CD4-positive, alpha-beta T cell (primary cell): ENCODE measurements around the gene UBE2U. TPM values are rescaled to one million over a fixed set of nuclear protein-coding genes. Genes with fewer than 3 reads are reported as not detected.

ENCODE experiments used
- ATAC-seq: fragments of 200-7000 bp; cut with Tn5 transposase; one replicate; pipeline ENCODE4 v1.10.0; 2022; ENCODE audit warnings: mild to moderate bottlenecking; ENCODE audit not compliant: poor library complexity
- CTCF ChIA-PET: fragments of 350-600 bp; sonication (Branson Sonifier 250); formaldehyde crosslinking; loops from one replicate; lab custom pipeline; 2021; ENCODE audit warnings: antibody characterized with exemption, inconsistent platforms; lab: Charles Lee
- POLR2A ChIA-PET: fragments of 350-600 bp; sonication (Branson Sonifier 250); formaldehyde crosslinking; loops from one replicate; lab custom pipeline; 2021; ENCODE audit warnings: antibody characterized with exemption, inconsistent platforms; lab: Charles Lee
- DNase-seq, 14 experiments: peaks; one replicate each; pipeline ENCODE4 v3.0.0-alpha.2; 2013 to 2020; ENCODE audit warnings: mixed read lengths in 2 of 14
- H3K27ac ChIP-seq, 2 donors: one replicate each; pipeline versions ENCODE4 v1.5.1 to v1.7.0; 2013; ENCODE audit warnings: low read length in 2 of 2, low read depth in 1 of 2, mild to moderate bottlenecking in 1 of 2
- H3K27me3 ChIP-seq, 2 experiments: 1 replicate in 1 of 2; 2 replicates in 1 of 2; pipeline versions ENCODE4 v1.6.1 to v1.7.0; 2013; ENCODE audit warnings: low read length in 2 of 2, control low read depth in 1 of 2, mild to moderate bottlenecking in 1 of 2, moderate library complexity in 1 of 2; ENCODE audit not compliant: insufficient read depth in 2 of 2, control insufficient read depth in 1 of 2
- H3K36me3 ChIP-seq: one replicate; pipeline ENCODE4 v1.6.1; 2013; ENCODE audit warnings: low read length, control low read depth; ENCODE audit not compliant: insufficient read depth
- H3K4me1 ChIP-seq: one replicate; pipeline ENCODE4 v1.6.1; 2013; ENCODE audit warnings: low read length, control low read depth; ENCODE audit not compliant: insufficient read depth
- H3K4me3 ChIP-seq: one replicate; pipeline ENCODE4 v1.5.1; 2013; ENCODE audit warnings: mild to moderate bottlenecking, low read length, moderate library complexity
- H3K9me3 ChIP-seq, 2 experiments: 1 replicate in 1 of 2; 2 replicates in 1 of 2; pipeline versions ENCODE4 v1.6.1 to v1.7.0; 2013; ENCODE audit warnings: low read length in 2 of 2, mild to moderate bottlenecking in 2 of 2, control low read depth in 1 of 2, moderate library complexity in 1 of 2; ENCODE audit not compliant: control insufficient read depth in 1 of 2, insufficient read depth in 1 of 2
- H3K27ac Mint-ChIP-seq: one replicate; pipeline ENCODE4 v1.8.0; 2020; ENCODE audit warnings: mixed read lengths
- H3K27me3 Mint-ChIP-seq: one replicate; pipeline ENCODE4 v1.8.0; 2021; ENCODE audit warnings: mixed read lengths
- H3K36me3 Mint-ChIP-seq: one replicate; pipeline ENCODE4 v1.8.0; 2021; ENCODE audit warnings: low read depth, mixed read lengths
- H3K4me1 Mint-ChIP-seq: one replicate; pipeline ENCODE4 v1.8.0; 2021; ENCODE audit warnings: low read depth, mixed read lengths
- H3K4me3 Mint-ChIP-seq: one replicate; pipeline ENCODE4 v1.8.0; 2020; ENCODE audit warnings: mild to moderate bottlenecking, mixed read lengths
- H3K9me3 Mint-ChIP-seq: one replicate; pipeline ENCODE4 v1.8.0; 2020; ENCODE audit warnings: mixed read lengths
- CTCF ChIP-seq: fragments of 200-600 bp; IDR thresholded peaks from one replicate; pipeline ENCODE4 v1.8.0; 2022; ENCODE audit warnings: antibody characterized with exemption, mild to moderate bottlenecking
- intact Hi-C, 2 experiments: fragments of 100-400 bp; cut with DNase I in 1 of 2; cut with micrococcal nuclease in 1 of 2; formaldehyde crosslinking; loops; one replicate each; pipeline versions ENCODE4 v1.15.1 to v1.9.0; 2023 to 2025; cut with DNase I, micrococcal nuclease
- total RNA-seq, 174 experiments: library from RNA in 2 of 174; stranded (reverse) in 2 of 174; gene quantifications; one replicate each; pipeline ENCODE4 v1.2.3 and lab custom pipeline; 2021 to 2026

Gene UBE2U
- total RNA-seq, 2 experiments from 2014 or later, result not detected

GRCh38 chr1:64312431-64312830, 109.0 kb downstream of the UBE2U start:
- Histone ChIP-seq H3K27ac (no peak overlapping the region), H3K9me3 (peaks cover 0 to 4% of the 10 kb centered on the region in 2 experiments), H3K4me1 (no peaks in the 10 kb centered on the region), H3K27me3 (no peaks in the 10 kb centered on the region), H3K36me3 (no peaks in the 10 kb centered on the region), H3K4me3 (no peak overlapping the region)
- Mint-ChIP-seq H3K27ac (no peak overlapping the region), H3K4me3 (no peak overlapping the region), H3K4me1 (no peaks in the 10 kb centered on the region), H3K9me3 (no peaks in the 10 kb centered on the region), H3K36me3 (no peaks in the 10 kb centered on the region), H3K27me3 (peaks cover 4% of the 10 kb centered on the region)
- POLR2A ChIA-PET, result no interaction called here
- CTCF ChIA-PET, result no interaction called here
- DNase-seq (no peak), ATAC-seq (no peak)
- no peak for TF ChIP-seq CTCF
- intact Hi-C loops, result no loop called here

GRCh38 chr1:64315402-64315801, 112.0 kb downstream of the UBE2U start:
- H3K27me3 ChIP-seq, result no peaks in the 10 kb centered on the region
- H3K9me3 ChIP-seq, result no peaks in the 10 kb centered on the region
- ChIA-PET CTCF (no interaction called here), POLR2A (no interaction called here)
- no peak overlapping the region for H3K27ac Mint-ChIP-seq
- H3K36me3 ChIP-seq, result no peaks in the 10 kb centered on the region
- H3K36me3 Mint-ChIP-seq, result no peaks in the 10 kb centered on the region
- H3K27ac ChIP-seq, result no peak overlapping the region
- H3K4me1 ChIP-seq, result no peaks in the 10 kb centered on the region
- intact Hi-C loops, result no loop called here
- no peak overlapping the region for H3K4me3 Mint-ChIP-seq
- no peak for DNase-seq
- ATAC-seq, result no peak
- TF ChIP-seq CTCF, result no peak
- no peaks in the 10 kb centered on the region for H3K9me3 Mint-ChIP-seq
- H3K27me3 Mint-ChIP-seq, result peaks cover 4% of the 10 kb centered on the region
- H3K4me1 Mint-ChIP-seq, result no peaks in the 10 kb centered on the region
- no peak overlapping the region for H3K4me3 ChIP-seq
